ENCODE results near the gene USPL1.

GRCh38 chr13:30702006-30702405 lies 84.3 kb downstream of the USPL1 start:
- TF ChIP-seq USF2 (IDR thresholded peaks at IDR 0.05; ENCODE audit: low read depth, low read length) (no peak), USF2 (CRISPR knock-in tag; IDR thresholded peaks at IDR 0.05; ENCODE audit: borderline replicate concordance) (no peak), POLR2A (IDR thresholded peaks at IDR 0.05; ENCODE audit: insufficient read depth in 1 of 2, low read depth in 2 of 2, low read length in 2 of 2) (no peak), ZNF205 (CRISPR knock-in tag; IDR thresholded peaks at IDR 0.05) (no peak), CTCF (CRISPR knock-in tag; IDR thresholded peaks at IDR 0.05) (no peak), SOX6 (IDR thresholded peaks at IDR 0.05) (no peak), SOX6 (CRISPR knock-in tag; IDR thresholded peaks at IDR 0.05) (no peak), RAD21 (CRISPR knock-in tag; IDR thresholded peaks at IDR 0.05) (no peak)
- TF ChIP-seq, protein P1, sequence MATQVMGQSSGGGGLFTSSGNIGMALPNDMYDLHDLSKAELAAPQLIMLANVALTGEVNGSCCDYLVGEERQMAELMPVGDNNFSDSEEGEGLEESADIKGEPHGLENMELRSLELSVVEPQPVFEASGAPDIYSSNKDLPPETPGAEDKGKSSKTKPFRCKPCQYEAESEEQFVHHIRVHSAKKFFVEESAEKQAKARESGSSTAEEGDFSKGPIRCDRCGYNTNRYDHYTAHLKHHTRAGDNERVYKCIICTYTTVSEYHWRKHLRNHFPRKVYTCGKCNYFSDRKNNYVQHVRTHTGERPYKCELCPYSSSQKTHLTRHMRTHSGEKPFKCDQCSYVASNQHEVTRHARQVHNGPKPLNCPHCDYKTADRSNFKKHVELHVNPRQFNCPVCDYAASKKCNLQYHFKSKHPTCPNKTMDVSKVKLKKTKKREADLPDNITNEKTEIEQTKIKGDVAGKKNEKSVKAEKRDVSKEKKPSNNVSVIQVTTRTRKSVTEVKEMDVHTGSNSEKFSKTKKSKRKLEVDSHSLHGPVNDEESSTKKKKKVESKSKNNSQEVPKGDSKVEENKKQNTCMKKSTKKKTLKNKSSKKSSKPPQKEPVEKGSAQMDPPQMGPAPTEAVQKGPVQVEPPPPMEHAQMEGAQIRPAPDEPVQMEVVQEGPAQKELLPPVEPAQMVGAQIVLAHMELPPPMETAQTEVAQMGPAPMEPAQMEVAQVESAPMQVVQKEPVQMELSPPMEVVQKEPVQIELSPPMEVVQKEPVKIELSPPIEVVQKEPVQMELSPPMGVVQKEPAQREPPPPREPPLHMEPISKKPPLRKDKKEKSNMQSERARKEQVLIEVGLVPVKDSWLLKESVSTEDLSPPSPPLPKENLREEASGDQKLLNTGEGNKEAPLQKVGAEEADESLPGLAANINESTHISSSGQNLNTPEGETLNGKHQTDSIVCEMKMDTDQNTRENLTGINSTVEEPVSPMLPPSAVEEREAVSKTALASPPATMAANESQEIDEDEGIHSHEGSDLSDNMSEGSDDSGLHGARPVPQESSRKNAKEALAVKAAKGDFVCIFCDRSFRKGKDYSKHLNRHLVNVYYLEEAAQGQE (IDR thresholded peaks at IDR 0.05; ENCODE audit: borderline replicate concordance in 1 of 2, low read depth in 1 of 2, low read length in 2 of 2) = no peak
- TF ChIP-seq, protein P2, sequence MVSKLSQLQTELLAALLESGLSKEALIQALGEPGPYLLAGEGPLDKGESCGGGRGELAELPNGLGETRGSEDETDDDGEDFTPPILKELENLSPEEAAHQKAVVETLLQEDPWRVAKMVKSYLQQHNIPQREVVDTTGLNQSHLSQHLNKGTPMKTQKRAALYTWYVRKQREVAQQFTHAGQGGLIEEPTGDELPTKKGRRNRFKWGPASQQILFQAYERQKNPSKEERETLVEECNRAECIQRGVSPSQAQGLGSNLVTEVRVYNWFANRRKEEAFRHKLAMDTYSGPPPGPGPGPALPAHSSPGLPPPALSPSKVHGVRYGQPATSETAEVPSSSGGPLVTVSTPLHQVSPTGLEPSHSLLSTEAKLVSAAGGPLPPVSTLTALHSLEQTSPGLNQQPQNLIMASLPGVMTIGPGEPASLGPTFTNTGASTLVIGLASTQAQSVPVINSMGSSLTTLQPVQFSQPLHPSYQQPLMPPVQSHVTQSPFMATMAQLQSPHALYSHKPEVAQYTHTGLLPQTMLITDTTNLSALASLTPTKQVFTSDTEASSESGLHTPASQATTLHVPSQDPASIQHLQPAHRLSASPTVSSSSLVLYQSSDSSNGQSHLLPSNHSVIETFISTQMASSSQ (IDR thresholded peaks at IDR 0.05; ENCODE audit: low read depth) = no peak
- TF ChIP-seq, protein P2 (CRISPR knock-in tag; IDR thresholded peaks at IDR 0.05; ENCODE audit: borderline replicate concordance) = no peak
